Measurements from ENCODE around the gene CLDN5. TPM values are rescaled to one million over a fixed set of nuclear protein-coding genes. Genes with fewer than 3 reads are reported as not detected.
A peak's percentile ranks its signal among the peaks of the same experiment; 100 is the strongest.

Gene CLDN5
- total RNA-seq, 1 donor from 2014 or later = 213 TPM

DNA sequence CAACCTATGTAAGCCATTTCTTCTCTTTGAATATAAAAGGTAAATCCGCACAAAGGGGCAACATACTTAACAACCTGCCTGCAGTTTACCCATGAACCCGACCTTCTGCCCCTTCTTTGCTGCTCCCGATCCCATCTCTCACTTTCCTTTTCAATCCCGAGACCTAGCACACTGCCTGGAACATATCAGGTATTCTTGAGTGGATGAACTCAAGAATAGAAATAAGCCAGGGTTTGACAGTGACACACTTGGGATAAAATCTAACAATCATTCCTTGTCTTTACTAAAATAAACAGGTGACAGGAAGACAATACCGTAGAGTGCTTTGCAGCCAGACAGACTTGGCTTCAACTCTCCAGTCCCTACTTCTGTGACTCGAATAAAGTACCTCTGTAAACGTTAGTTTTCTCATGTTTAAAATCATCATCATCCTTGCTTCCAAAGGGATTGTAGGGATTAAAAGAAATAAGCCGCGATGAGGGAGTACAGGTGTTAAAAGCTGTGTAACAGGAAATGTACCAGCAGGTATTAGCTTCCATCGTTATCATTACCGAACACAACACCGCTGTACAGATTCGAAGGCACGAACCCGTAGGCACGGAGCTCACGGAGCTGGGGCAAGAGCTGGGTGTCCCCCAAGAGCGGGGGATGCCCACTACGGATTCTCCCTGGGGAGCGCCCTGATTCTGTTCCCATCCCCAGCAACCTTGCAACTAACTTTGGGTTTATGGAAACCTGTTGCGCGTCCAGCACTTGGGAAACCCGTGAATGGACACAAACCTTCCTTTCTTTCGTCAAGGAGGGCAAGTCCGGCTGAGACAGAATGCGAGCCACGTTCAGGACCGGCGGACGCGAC lies 45.9 kb downstream of the CLDN5 start:
- Histone ChIP-seq H3K4me3 (peak overlapping the region; percentile 98), H3K36me3 (peaks cover 23% of the 10 kb centered on the region), H3K9me3 (no peaks in the 10 kb centered on the region), H3K27me3 (ENCODE audit: low read depth) (no peaks in the 10 kb centered on the region), H3K4me1 (peaks cover 28% of the 10 kb centered on the region), H3K27ac (peak overlapping the region; percentile 99)
- no peak for ATAC-seq
- DNase-seq = no peak
- TF ChIP-seq, protein P1, sequence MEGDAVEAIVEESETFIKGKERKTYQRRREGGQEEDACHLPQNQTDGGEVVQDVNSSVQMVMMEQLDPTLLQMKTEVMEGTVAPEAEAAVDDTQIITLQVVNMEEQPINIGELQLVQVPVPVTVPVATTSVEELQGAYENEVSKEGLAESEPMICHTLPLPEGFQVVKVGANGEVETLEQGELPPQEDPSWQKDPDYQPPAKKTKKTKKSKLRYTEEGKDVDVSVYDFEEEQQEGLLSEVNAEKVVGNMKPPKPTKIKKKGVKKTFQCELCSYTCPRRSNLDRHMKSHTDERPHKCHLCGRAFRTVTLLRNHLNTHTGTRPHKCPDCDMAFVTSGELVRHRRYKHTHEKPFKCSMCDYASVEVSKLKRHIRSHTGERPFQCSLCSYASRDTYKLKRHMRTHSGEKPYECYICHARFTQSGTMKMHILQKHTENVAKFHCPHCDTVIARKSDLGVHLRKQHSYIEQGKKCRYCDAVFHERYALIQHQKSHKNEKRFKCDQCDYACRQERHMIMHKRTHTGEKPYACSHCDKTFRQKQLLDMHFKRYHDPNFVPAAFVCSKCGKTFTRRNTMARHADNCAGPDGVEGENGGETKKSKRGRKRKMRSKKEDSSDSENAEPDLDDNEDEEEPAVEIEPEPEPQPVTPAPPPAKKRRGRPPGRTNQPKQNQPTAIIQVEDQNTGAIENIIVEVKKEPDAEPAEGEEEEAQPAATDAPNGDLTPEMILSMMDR (IDR thresholded peaks at IDR 0.05) = no peak
- intact Hi-C loops (cut with DNase I) = no loop called here

DNA sequence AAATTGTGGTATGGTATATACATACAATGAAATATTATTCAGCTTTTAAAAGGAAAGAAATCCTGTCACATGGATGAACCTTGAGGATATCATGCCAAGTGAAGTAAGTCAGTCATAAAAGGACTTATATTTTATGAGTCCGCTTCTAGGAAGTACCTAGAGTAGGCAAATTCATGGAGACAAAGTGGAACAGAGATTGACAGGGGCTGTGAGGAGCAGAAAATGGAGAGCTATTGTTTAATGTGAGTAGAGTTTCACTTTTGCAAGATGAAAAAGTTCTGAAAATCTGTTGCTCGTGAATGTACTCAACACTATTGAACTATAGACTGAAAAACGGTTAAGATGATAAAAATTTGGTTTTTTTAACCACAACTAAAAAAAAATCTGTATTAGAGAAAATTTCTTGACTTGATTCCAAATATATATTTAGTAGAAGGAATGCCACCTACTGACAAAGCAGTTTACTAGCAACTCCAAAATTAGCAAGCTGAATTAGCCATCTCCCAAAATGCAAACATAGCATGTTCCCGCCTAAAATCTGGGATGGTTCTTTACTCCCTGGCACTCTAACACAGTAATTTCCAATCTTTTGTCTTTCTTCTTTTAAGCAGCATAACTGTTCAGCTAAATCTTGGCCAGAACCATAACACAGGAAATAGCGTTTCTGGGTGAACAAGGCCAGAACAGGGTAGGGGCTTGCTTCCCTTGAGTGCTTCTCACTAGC lies 46.7 kb downstream of the CLDN5 start:
- no peak for ATAC-seq
- peaks cover 28% of the 10 kb centered on the region for H3K4me1 ChIP-seq

GRCh38 chr22:19476023-19476422 lies 48.2 kb downstream of the CLDN5 start:
- Histone ChIP-seq H3K27me3 (ENCODE audit: low read depth) (no peaks in the 10 kb centered on the region), H3K9me3 (no peaks in the 10 kb centered on the region), H3K27ac (no peak overlapping the region), H3K4me3 (no peak overlapping the region), H3K4me1 (peaks cover 28% of the 10 kb centered on the region), H3K36me3 (peaks cover 46% of the 10 kb centered on the region)
- no peak for ATAC-seq
- DNase-seq = no peak
- TF ChIP-seq, protein P1 (IDR thresholded peaks at IDR 0.05) = no peak
- intact Hi-C loops (cut with DNase I) = no loop called here

More for the DNA sequence above, 46.7 kb downstream of the CLDN5 start:
- TF ChIP-seq, protein P1 (IDR thresholded peaks at IDR 0.05) = peak; percentile 17
- Histone ChIP-seq H3K4me3 (peak overlapping the region; percentile 98), H3K27ac (peak overlapping the region; percentile 99), H3K36me3 (peaks cover 31% of the 10 kb centered on the region), H3K27me3 (ENCODE audit: low read depth) (no peaks in the 10 kb centered on the region), H3K9me3 (no peaks in the 10 kb centered on the region)
- intact Hi-C loops (cut with DNase I) = no loop called here
- no peak for DNase-seq

GRCh38 chr22:19473578-19473977 lies 50.6 kb downstream of the CLDN5 start:
- H3K36me3 ChIP-seq = peaks cover 70% of the 10 kb centered on the region
- no peak overlapping the region for H3K4me3 ChIP-seq
- TF ChIP-seq, protein P1 (IDR thresholded peaks at IDR 0.05) = no peak
- ATAC-seq (no peak), DNase-seq (no peak)
- H3K4me1 ChIP-seq = peaks cover 23% of the 10 kb centered on the region
- H3K27ac ChIP-seq = no peak overlapping the region
- H3K9me3 ChIP-seq = no peaks in the 10 kb centered on the region
- intact Hi-C loops (cut with DNase I) = no loop called here
- H3K27me3 ChIP-seq (ENCODE audit: low read depth) = no peaks in the 10 kb centered on the region

Other genes with a start within 250 kb of the CLDN5 start
- 6.8 TPM for gene CLTCL1, start 232.7 kb downstream of the CLDN5 start, total RNA-seq
- gene HIRA, start 92.7 kb downstream of the CLDN5 start, total RNA-seq = 27.9 TPM
- 23.2 TPM for gene MRPL40, start 91.9 kb downstream of the CLDN5 start, total RNA-seq
- 36.4 TPM for gene C22orf39, start 76.7 kb downstream of the CLDN5 start, total RNA-seq
- gene UFD1, start 45.2 kb downstream of the CLDN5 start, total RNA-seq = 36.7 TPM
- gene CDC45, start 44.5 kb downstream of the CLDN5 start, total RNA-seq = 1.4 TPM
- gene SEPTIN5, start 190.1 kb upstream of the CLDN5 start, total RNA-seq = 9.3 TPM
- gene GP1BB, start 199.1 kb upstream of the CLDN5 start, total RNA-seq = 2.8 TPM
- gene TBX1, start 236.4 kb upstream of the CLDN5 start, total RNA-seq = 13.5 TPM

Measured in lower lobe of right lung (tissue), 2 donors.